HCT116 (cell line): ENCODE data around the gene BMX.

Experiments used
- POLR2AphosphoS5 ChIP-seq: IDR thresholded peaks from 2 replicates; pipeline ENCODE4 v1.6.1; 2011; ENCODE audit warnings: mild to moderate bottlenecking, low read depth, low read length, moderate library complexity
- TF ChIP-seq, protein P1 (sequence below), 3 experiments: fragments of 200-600 bp in 1 of 3; sonication (generic) in 1 of 3; IDR thresholded peaks in 2 of 3; conservative IDR thresholded peaks in 1 of 3; 2 replicates each; pipeline ENCODE4 v1.5.1; 2012 to 2017; ENCODE audit warnings: low read depth in 2 of 3, low read length in 2 of 3, antibody characterized with exemption in 1 of 3, borderline replicate concordance in 1 of 3, control low read depth in 1 of 3, mild to moderate bottlenecking in 1 of 3, mixed read lengths in 1 of 3, mixed run types in 1 of 3, moderate library complexity in 1 of 3; ENCODE audit not compliant: insufficient read depth in 1 of 3
- TF ChIP-seq, protein P2 (sequence below): IDR thresholded peaks from 2 replicates; pipeline ENCODE4 v1.6.1; 2012

DNA sequence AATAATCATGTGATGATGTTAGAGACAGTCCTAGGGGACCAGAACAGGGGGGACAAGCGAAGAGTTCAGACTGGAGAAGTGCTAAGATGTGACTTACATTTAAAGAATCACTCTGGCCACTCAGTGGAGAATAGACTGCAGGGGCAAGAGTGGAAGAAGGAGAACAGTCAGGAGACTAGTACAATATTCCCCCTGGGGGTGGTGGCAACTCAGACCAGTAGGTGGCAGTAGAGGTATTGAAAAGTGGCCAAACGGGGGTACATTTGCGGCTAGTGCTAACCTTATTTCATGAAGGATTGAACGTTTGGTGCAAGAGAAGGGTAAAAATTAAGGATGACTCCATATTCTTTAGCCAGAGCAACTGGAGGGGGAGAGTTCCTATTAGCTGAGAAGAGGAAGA lies 2.7 kb upstream of the BMX start:
- TF ChIP-seq, protein P1, sequence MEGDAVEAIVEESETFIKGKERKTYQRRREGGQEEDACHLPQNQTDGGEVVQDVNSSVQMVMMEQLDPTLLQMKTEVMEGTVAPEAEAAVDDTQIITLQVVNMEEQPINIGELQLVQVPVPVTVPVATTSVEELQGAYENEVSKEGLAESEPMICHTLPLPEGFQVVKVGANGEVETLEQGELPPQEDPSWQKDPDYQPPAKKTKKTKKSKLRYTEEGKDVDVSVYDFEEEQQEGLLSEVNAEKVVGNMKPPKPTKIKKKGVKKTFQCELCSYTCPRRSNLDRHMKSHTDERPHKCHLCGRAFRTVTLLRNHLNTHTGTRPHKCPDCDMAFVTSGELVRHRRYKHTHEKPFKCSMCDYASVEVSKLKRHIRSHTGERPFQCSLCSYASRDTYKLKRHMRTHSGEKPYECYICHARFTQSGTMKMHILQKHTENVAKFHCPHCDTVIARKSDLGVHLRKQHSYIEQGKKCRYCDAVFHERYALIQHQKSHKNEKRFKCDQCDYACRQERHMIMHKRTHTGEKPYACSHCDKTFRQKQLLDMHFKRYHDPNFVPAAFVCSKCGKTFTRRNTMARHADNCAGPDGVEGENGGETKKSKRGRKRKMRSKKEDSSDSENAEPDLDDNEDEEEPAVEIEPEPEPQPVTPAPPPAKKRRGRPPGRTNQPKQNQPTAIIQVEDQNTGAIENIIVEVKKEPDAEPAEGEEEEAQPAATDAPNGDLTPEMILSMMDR (IDR thresholded peaks at IDR 0.05 in 2 of 3, conservative IDR thresholded peaks at IDR 0.05 in 1 of 3; ENCODE audit: borderline replicate concordance in 1 of 3, insufficient read depth in 1 of 3, low read depth in 2 of 3, low read length in 2 of 3): peak; percentile 36 to 67 (median 60); a peak in 5 of 6 replicates
- TF ChIP-seq POLR2AphosphoS5: no peak
- TF ChIP-seq, protein P2, sequence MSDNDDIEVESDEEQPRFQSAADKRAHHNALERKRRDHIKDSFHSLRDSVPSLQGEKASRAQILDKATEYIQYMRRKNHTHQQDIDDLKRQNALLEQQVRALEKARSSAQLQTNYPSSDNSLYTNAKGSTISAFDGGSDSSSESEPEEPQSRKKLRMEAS: no peak
